H9 (cell line): ENCODE results near the gene HCCS. TPM values are rescaled to one million over a fixed set of nuclear protein-coding genes. Genes with fewer than 3 reads are reported as not detected.

Experiments
- DNase-seq: peaks from one replicate; pipeline ENCODE4 v3.0.0-alpha.2; 2017
- H2AFZ ChIP-seq: one replicate; pipeline ENCODE4 v1.6.1; 2013; ENCODE audit warnings: mild to moderate bottlenecking, low read length, control low read depth, moderate library complexity
- H2AK5ac ChIP-seq: 2 replicates; pipeline ENCODE4 v1.6.1; 2013; ENCODE audit warnings: low read length, control low read depth, mixed read lengths; ENCODE audit not compliant: insufficient read length
- H2BK120ac ChIP-seq: one replicate; pipeline ENCODE4 v1.6.1; 2013; ENCODE audit warnings: low read depth, mild to moderate bottlenecking, low read length, control low read depth, inconsistent platforms; ENCODE audit not compliant: poor library complexity, severe bottlenecking
- H2BK12ac ChIP-seq: 2 replicates; pipeline ENCODE4 v1.6.1; 2013; ENCODE audit warnings: low read length, control low read depth, mixed read lengths, low read depth; ENCODE audit not compliant: insufficient read length
- H2BK15ac ChIP-seq: 2 replicates; pipeline ENCODE4 v1.6.1; 2013; ENCODE audit warnings: low read depth, low read length, control low read depth
- H2BK20ac ChIP-seq: one replicate; pipeline ENCODE4 v1.6.1; 2013; ENCODE audit warnings: low read depth, mild to moderate bottlenecking, low read length, control low read depth, inconsistent platforms; ENCODE audit not compliant: poor library complexity, severe bottlenecking
- H2BK5ac ChIP-seq: 2 replicates; pipeline ENCODE4 v1.6.1; 2013; ENCODE audit warnings: low read length, control low read depth, mixed read lengths; ENCODE audit not compliant: insufficient read length
- H3K14ac ChIP-seq: 2 replicates; pipeline ENCODE4 v1.6.1; 2013; ENCODE audit warnings: low read length, control low read depth; ENCODE audit not compliant: insufficient read depth
- H3K18ac ChIP-seq: 2 replicates; pipeline ENCODE4 v1.6.1; 2013; ENCODE audit warnings: low read depth, mild to moderate bottlenecking, mixed read lengths, low read length, control low read depth; ENCODE audit not compliant: insufficient read length
- H3K23ac ChIP-seq: 2 replicates; pipeline ENCODE4 v1.6.1; 2013; ENCODE audit warnings: low read length, control low read depth, mixed read lengths, low read depth; ENCODE audit not compliant: insufficient read length
- H3K23me2 ChIP-seq: 2 replicates; pipeline ENCODE4 v1.6.1; 2013; ENCODE audit warnings: low read depth, mild to moderate bottlenecking, mixed read lengths, low read length, control low read depth; ENCODE audit not compliant: insufficient read length, poor library complexity, severe bottlenecking
- H3K27ac ChIP-seq: 2 replicates; pipeline ENCODE4 v1.5.1; 2013; ENCODE audit warnings: low read length, control low read depth, mixed read lengths, low read depth; ENCODE audit not compliant: insufficient read length
- H3K27me3 ChIP-seq: 2 replicates; pipeline ENCODE4 v1.6.1; 2013; ENCODE audit warnings: low read length, control low read depth, inconsistent platforms; ENCODE audit not compliant: insufficient read depth
- H3K4ac ChIP-seq: 2 replicates; pipeline ENCODE4 v1.6.1; 2013; ENCODE audit warnings: low read depth, mild to moderate bottlenecking, control low read depth, inconsistent platforms, low read length, moderate library complexity
- H3K4me1 ChIP-seq: 2 replicates; pipeline ENCODE4 v1.6.1; 2013; ENCODE audit warnings: low read length, control low read depth, inconsistent platforms; ENCODE audit not compliant: insufficient read depth
- H3K4me2 ChIP-seq: 2 replicates; pipeline ENCODE4 v1.6.1; 2013; ENCODE audit warnings: low read length, control low read depth, mixed read lengths; ENCODE audit not compliant: insufficient read length, insufficient read depth
- H3K56ac ChIP-seq: 2 replicates; pipeline ENCODE4 v1.6.1; 2013; ENCODE audit warnings: low read depth, mild to moderate bottlenecking, mixed read lengths, low read length, control low read depth; ENCODE audit not compliant: insufficient read length
- H3K79me1 ChIP-seq: 2 replicates; pipeline ENCODE4 v1.6.1; 2013; ENCODE audit warnings: low read depth, mild to moderate bottlenecking, moderate library complexity, low read length, control low read depth, inconsistent platforms; ENCODE audit not compliant: insufficient read depth, poor library complexity, severe bottlenecking
- H3K79me2 ChIP-seq: 2 replicates; pipeline ENCODE4 v1.6.1; 2013; ENCODE audit warnings: low read length, control low read depth, inconsistent platforms; ENCODE audit not compliant: insufficient read depth
- H3K9ac ChIP-seq: 2 replicates; pipeline ENCODE4 v1.6.1; 2013; ENCODE audit warnings: low read length, control low read depth, mixed read lengths; ENCODE audit not compliant: insufficient read length; ENCODE audit errors: extremely low read depth
- H3K9me3 ChIP-seq: one replicate; pipeline ENCODE4 v1.6.1; 2013; ENCODE audit warnings: low read depth, low read length, inconsistent platforms; ENCODE audit not compliant: control insufficient read depth
- H3T11ph ChIP-seq: one replicate; pipeline ENCODE4 v1.6.1; 2013; ENCODE audit warnings: mild to moderate bottlenecking, low read length, control low read depth, inconsistent platforms
- H4K20me1 ChIP-seq: one replicate; pipeline ENCODE4 v1.6.1; 2013; ENCODE audit not compliant: control insufficient read depth, insufficient read length, insufficient read depth
- H4K5ac ChIP-seq: 2 replicates; pipeline ENCODE4 v1.6.1; 2013; ENCODE audit warnings: low read depth, mild to moderate bottlenecking, mixed read lengths, low read length, control low read depth; ENCODE audit not compliant: insufficient read length
- H4K8ac ChIP-seq: replicated peaks from 2 replicates; pipeline ENCODE4 v1.6.1; 2013; ENCODE audit warnings: low read length, control low read depth, mixed read lengths, low read depth; ENCODE audit not compliant: insufficient read length
- H4K91ac ChIP-seq: 2 replicates; pipeline ENCODE4 v1.6.1; 2013; ENCODE audit warnings: low read depth, mild to moderate bottlenecking, moderate library complexity, mixed read lengths, low read length, control low read depth; ENCODE audit not compliant: insufficient read length
- H3K27ac Mint-ChIP-seq, 3 experiments: 2 replicates in 2 of 3; 3 replicates in 1 of 3; pipeline ENCODE4 v1.8.0; 2020 to 2021; ENCODE audit warnings: mixed read lengths in 3 of 3, mild to moderate bottlenecking in 1 of 3, moderate library complexity in 1 of 3
- H3K27me3 Mint-ChIP-seq: 2 replicates; pipeline ENCODE4 v1.8.0; 2021; ENCODE audit warnings: low read depth, mild to moderate bottlenecking, moderate library complexity, mixed read lengths
- H3K36me3 Mint-ChIP-seq, 3 experiments: 2 replicates in 2 of 3; 3 replicates in 1 of 3; pipeline ENCODE4 v1.8.0; 2020 to 2021; ENCODE audit warnings: low read depth in 3 of 3, mixed read lengths in 3 of 3; ENCODE audit not compliant: insufficient read depth in 1 of 3
- H3K4me1 Mint-ChIP-seq, 2 experiments: 2 replicates each; pipeline ENCODE4 v1.8.0; 2020; ENCODE audit warnings: mixed read lengths in 2 of 2
- H3K4me3 Mint-ChIP-seq, 2 experiments: 2 replicates in 1 of 2; 3 replicates in 1 of 2; pipeline ENCODE4 v1.8.0; 2020 to 2021; ENCODE audit warnings: mild to moderate bottlenecking in 2 of 2, mixed read lengths in 2 of 2, moderate library complexity in 1 of 2
- H3K9me3 Mint-ChIP-seq, 2 experiments: 2 replicates in 1 of 2; 3 replicates in 1 of 2; pipeline ENCODE4 v1.8.0; 2020; ENCODE audit warnings: mild to moderate bottlenecking in 2 of 2, mixed read lengths in 2 of 2, moderate library complexity in 1 of 2
- CTCF ChIP-seq: fragments of 200-600 bp; sonication (generic); conservative IDR thresholded peaks from 3 replicates; pipeline ENCODE4 v1.8.0; 2021; ENCODE audit warnings: antibody characterized with exemption, mild to moderate bottlenecking
- WGBS: extraction: QIAGEN DNeasy Blood & Tissue Kit; methylation state at CpG from one replicate; pipeline ENCODE4 v1.1.7; 2013; ENCODE audit warnings: missing lambda C conversion rate, low lambda C conversion rate, mixed read lengths; ENCODE audit not compliant: insufficient read length; ENCODE audit errors: extremely low coverage; 5-methylcytosine and 5-hydroxymethylcytosine counted together
- total RNA-seq: library from RNA; stranded (reverse); gene quantifications from 2 replicates; pipeline ENCODE4 v1.2.1, GENCODE V29; 2021

Gene HCCS
- total RNA-seq, 1 experiment from 2014 or later, result 39.2 TPM

GRCh38 chrX:11109968-11110367 lies 1.2 kb upstream of the HCCS start:
- no peak overlapping the region for H3K4me2 ChIP-seq
- H3T11ph ChIP-seq, result no peak overlapping the region
- H3K4me1 ChIP-seq, result no peaks in the 10 kb centered on the region
- no peak overlapping the region for H3K9ac ChIP-seq
- WGBS, result no CpG with 5 or more reads among the region's 2 CpGs
- peaks cover 3% of the 10 kb centered on the region for H3K79me1 ChIP-seq
- no peak overlapping the region for H2BK120ac ChIP-seq
- H3K79me2 ChIP-seq, result peaks cover 3% of the 10 kb centered on the region; the same call in 1 of the 2 replicates
- Mint-ChIP-seq H3K27me3 (no peaks in the 10 kb centered on the region), H3K36me3 (peaks cover 6 to 30% (median 17%) of the 10 kb centered on the region in 3 experiments; a peak in 6 of 7 replicates), H3K4me3 (no peak overlapping the region), H3K9me3 (peaks cover 40 to 47% of the 10 kb centered on the region in 2 experiments), H3K4me1 (0 out of 4 replicates have a peak, but pooled peaks cover 0 to 4% of the 10 kb centered on the region in 2 experiments), H3K27ac (no peak overlapping the region)
- no peak overlapping the region for H2BK15ac ChIP-seq
- H3K23ac ChIP-seq, result no peak overlapping the region
- H2AK5ac ChIP-seq, result no peak overlapping the region
- no peak overlapping the region for H4K5ac ChIP-seq
- H4K8ac ChIP-seq, result no peak overlapping the region
- H3K56ac ChIP-seq, result no peak overlapping the region
- no peak overlapping the region for H3K4ac ChIP-seq
- H2AFZ ChIP-seq, result no peak overlapping the region
- H3K9me3 ChIP-seq, result peaks cover 4% of the 10 kb centered on the region
- H2BK5ac ChIP-seq, result no peak overlapping the region
- no peak for DNase-seq
- no peak overlapping the region for H2BK20ac ChIP-seq
- no peak for TF ChIP-seq CTCF
- no peak overlapping the region for H3K27ac ChIP-seq
- peaks cover 3% of the 10 kb centered on the region for H3K23me2 ChIP-seq
- H4K91ac ChIP-seq, result no peak overlapping the region
- no peak overlapping the region for H2BK12ac ChIP-seq
- no peak overlapping the region for H3K18ac ChIP-seq
- H3K14ac ChIP-seq, result no peak overlapping the region
- no peaks in the 10 kb centered on the region for H4K20me1 ChIP-seq
- H3K27me3 ChIP-seq, result no peaks in the 10 kb centered on the region
